Measurements from ENCODE around the gene GHR.

The GHR gene

DNA sequence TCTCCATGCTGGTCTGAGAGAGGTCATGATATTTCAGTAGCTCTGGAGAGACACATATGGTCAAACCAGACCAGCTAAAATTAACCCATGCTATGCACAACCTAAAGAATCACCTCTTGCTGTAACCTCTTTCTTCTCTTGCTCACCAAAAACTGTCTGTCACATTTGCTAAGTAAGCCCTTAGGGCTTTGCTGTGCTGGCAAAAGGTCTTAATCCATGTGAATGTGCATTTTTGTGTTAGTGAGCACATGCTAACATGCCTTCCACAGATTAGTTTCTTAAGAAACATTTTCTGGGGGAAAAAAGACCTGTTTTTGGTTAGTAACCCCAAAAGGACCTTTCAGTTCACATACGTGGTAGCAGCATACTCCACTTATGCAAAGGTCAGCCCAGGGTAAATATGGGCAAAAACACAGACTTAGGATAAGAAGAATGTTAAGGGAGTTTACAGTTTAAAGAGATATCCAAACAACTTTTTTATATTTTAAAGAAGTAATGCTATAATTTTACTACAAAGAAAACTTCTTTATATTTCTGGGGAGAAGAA, 209.2 kb downstream of the GHR start:
- ChIA-PET CTCF (no interaction called here), POLR2A (ENCODE audit: low non-redundant PET) (no interaction called here)
- H3K27ac ChIP-seq = no peak overlapping the region
- TF ChIP-seq, protein P1, sequence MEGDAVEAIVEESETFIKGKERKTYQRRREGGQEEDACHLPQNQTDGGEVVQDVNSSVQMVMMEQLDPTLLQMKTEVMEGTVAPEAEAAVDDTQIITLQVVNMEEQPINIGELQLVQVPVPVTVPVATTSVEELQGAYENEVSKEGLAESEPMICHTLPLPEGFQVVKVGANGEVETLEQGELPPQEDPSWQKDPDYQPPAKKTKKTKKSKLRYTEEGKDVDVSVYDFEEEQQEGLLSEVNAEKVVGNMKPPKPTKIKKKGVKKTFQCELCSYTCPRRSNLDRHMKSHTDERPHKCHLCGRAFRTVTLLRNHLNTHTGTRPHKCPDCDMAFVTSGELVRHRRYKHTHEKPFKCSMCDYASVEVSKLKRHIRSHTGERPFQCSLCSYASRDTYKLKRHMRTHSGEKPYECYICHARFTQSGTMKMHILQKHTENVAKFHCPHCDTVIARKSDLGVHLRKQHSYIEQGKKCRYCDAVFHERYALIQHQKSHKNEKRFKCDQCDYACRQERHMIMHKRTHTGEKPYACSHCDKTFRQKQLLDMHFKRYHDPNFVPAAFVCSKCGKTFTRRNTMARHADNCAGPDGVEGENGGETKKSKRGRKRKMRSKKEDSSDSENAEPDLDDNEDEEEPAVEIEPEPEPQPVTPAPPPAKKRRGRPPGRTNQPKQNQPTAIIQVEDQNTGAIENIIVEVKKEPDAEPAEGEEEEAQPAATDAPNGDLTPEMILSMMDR (conservative IDR thresholded peaks at IDR 0.05; ENCODE audit: low read depth) = no peak
- no peak for DNase-seq (ENCODE audit: low spot score)

DNA sequence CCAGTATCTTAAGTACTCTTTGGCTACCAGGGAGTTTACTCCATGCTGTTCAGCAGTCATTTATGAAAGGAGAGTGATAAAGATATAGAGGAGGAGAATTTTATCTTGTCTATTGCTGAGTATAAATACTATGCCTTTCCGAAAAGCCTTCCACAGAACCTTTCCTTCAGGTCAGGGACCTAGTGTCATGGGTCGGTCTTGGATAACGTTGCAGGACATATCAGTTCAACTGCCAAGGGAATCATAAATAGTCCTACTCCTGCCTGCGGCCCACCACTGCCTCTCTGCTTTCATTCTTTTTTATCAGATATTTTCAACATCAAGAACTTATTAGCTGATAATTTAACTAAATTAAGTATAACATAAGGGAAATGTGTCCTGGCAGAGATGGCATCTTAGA, 211.3 kb downstream of the GHR start:
- no peak overlapping the region for H3K27ac ChIP-seq
- CTCF ChIA-PET = no interaction called here
- TF ChIP-seq, protein P1 (conservative IDR thresholded peaks at IDR 0.05; ENCODE audit: low read depth) = no peak
- POLR2A ChIA-PET (ENCODE audit: low non-redundant PET) = no interaction called here
- no peak for DNase-seq (ENCODE audit: low spot score)

DNA sequence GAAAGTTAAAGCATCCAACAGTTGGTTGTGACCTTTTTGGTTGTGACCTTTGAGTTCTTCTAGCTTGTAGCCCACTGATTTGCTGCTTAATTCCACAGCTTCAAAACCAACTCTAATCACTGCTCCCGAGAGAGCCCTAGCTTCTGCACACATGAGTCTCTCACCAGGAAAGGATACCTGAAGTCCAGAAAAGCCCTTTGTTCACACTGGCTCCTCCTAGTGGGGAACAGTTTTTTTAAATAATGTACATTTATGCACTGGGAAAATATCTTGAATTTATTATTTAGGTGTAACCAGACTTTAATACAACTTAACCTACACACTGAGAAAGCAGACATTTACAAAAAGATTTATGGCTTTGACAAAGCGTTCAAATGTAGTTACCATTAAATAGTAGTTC, 213.2 kb downstream of the GHR start:
- H3K27ac ChIP-seq = no peak overlapping the region
- POLR2A ChIA-PET (ENCODE audit: low non-redundant PET) = interaction anchor here (0.5 kb wide), 1 partner anchor 95 kb away, joined by 9 read pairs; no protein-coding TSS in a partner anchor
- DNase-seq (ENCODE audit: low spot score) = no peak
- CTCF ChIA-PET = no interaction called here
- TF ChIP-seq, protein P1 (conservative IDR thresholded peaks at IDR 0.05; ENCODE audit: low read depth) = no peak

DNA sequence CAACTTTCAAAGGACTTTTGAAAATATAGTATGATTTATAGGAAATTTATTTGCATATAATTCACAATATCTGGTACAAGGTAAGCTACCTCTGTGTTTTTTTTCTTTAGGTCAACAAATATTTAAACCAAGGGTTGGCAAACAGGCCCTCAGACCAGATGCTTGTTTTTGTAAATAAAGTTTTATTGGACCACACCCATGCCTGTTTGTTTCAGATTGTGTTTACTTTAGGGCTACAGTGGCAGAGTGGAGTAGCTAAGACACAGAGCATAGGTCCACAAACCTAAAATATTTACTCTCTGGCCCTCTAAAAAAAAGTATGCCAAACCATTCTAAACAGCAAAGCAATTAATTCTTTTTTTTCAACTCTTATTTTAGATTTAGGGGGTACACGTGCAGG, 213.7 kb downstream of the GHR start:
- TF ChIP-seq, protein P1 (conservative IDR thresholded peaks at IDR 0.05; ENCODE audit: low read depth) = no peak
- no peak for DNase-seq (ENCODE audit: low spot score)
- ChIA-PET CTCF (no interaction called here), POLR2A (ENCODE audit: low non-redundant PET) (no interaction called here)
- H3K27ac ChIP-seq = no peak overlapping the region

DNA sequence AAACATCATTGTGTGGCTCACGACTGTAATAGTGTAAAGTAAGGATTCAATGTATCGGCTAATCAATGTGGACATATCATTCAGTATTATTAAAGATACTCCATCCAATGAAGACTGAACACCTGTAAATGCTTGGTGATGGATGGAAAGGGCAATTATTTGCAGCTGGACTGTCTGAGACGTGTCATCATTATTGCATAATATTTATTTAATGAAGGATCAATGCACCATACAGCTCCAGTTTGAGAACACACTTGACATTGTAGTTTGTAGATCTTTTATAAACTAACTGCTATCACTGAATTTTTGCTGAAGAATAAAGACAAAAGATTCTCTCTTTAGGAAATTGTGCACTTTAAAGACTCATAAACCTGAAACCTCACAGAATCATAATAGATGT, 215.7 kb downstream of the GHR start:
- TF ChIP-seq, protein P1 (conservative IDR thresholded peaks at IDR 0.05; ENCODE audit: low read depth) = no peak
- CTCF ChIA-PET = no interaction called here
- no peak for DNase-seq (ENCODE audit: low spot score)
- H3K27ac ChIP-seq = no peak overlapping the region
- POLR2A ChIA-PET (ENCODE audit: low non-redundant PET) = no interaction called here

DNA sequence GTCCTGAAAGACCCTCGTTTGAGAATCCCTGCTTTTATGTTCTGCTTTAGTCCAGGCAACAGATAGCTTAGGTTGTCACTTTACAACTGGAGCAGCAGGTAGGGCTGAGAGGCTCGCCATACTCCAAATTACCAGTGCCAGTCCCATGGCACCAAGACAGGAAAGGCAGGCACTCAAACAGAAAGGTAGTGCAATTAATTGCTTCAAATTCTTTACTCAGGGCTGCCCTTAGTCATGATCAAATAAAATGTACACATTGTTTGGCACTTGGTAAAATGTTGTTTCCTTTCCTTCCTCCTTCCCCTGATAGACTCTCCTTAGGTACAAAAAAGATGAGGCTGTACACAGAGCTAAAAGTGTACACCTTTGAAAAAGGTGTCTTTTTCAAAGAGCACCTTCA, 217.6 kb downstream of the GHR start:
- TF ChIP-seq, protein P1 (conservative IDR thresholded peaks at IDR 0.05; ENCODE audit: low read depth) = no peak
- no peak overlapping the region for H3K27ac ChIP-seq
- ChIA-PET POLR2A (ENCODE audit: low non-redundant PET) (no interaction called here), CTCF (no interaction called here)
- DNase-seq (ENCODE audit: low spot score) = no peak
